ENCODE measurements around the gene ADAMTSL1.

DNA sequence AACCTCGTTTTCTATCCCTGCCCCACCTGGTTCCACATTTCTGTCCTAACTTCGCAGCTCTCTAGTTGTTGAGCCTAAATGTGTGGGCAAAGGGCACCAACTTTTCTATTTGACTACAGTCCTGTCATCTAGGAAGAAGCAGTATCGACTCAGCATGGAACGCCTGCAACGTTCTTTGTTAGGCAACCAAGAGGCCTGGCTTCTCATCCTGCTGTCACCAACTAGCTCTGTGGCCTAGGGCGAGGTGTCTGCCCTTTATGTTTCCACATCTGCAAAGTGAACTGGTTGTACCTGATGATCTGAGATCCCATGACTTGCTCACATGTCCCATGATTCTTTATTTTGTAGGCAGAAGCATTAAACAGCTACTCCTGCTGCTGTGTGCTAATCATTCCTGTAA is 248.9 kb downstream of the ADAMTSL1 start:
- TF ChIP-seq, protein P1, sequence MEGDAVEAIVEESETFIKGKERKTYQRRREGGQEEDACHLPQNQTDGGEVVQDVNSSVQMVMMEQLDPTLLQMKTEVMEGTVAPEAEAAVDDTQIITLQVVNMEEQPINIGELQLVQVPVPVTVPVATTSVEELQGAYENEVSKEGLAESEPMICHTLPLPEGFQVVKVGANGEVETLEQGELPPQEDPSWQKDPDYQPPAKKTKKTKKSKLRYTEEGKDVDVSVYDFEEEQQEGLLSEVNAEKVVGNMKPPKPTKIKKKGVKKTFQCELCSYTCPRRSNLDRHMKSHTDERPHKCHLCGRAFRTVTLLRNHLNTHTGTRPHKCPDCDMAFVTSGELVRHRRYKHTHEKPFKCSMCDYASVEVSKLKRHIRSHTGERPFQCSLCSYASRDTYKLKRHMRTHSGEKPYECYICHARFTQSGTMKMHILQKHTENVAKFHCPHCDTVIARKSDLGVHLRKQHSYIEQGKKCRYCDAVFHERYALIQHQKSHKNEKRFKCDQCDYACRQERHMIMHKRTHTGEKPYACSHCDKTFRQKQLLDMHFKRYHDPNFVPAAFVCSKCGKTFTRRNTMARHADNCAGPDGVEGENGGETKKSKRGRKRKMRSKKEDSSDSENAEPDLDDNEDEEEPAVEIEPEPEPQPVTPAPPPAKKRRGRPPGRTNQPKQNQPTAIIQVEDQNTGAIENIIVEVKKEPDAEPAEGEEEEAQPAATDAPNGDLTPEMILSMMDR (conservative IDR thresholded peaks at IDR 0.05; ENCODE audit: low read length): no peak
- TF ChIP-seq EZH2phosphoT487 (IDR thresholded peaks at IDR 0.05; ENCODE audit: borderline replicate concordance): no peak
